ENCODE measurements around the gene CCL1. TPM values are rescaled to one million over a fixed set of nuclear protein-coding genes. Genes with fewer than 3 reads are reported as not detected.

CCL1 gene
- total RNA-seq, 1 donor from 2014 or later: not detected

DNA sequence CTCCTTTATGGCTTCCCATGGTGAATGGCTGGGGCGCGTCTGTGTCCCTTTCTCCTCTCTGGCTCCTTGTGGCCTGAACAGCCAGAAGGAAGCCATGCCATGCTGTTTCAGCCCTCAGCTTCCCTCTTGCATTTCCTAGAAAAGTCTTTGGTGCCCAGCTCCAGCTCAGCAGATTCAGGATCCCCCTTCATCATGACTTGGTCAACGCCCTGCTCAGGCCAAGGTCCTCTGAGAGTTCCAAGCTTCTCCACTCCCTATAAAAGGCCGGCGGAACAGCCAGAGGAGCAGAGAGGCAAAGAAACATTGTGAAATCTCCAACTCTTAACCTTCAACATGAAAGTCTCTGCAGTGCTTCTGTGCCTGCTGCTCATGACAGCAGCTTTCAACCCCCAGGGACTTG, 6.8 kb downstream of the CCL1 start, which contains the start of gene CCL13:
TSS of gene CCL13 (plus strand) at position 287 of the 400 bp plus-strand sequence. CDS start at position 334, 47 bp downstream.
- Mint-ChIP-seq H3K27me3 (ENCODE audit: unreplicated experiment) (peaks cover 6% of the 10 kb centered on the region), H3K27ac (ENCODE audit: unreplicated experiment) (no peak within 1 kb of the TSS), H3K9me3 (ENCODE audit: unreplicated experiment) (peaks cover 5% of the 10 kb centered on the region), H3K4me3 (ENCODE audit: unreplicated experiment) (no peak within 1 kb of the TSS), H3K4me1 (ENCODE audit: low read depth, unreplicated experiment) (no peaks in the 10 kb centered on the region), H3K36me3 (ENCODE audit: unreplicated experiment) (peaks cover 7% of the 10 kb centered on the region)
- DNase-seq: no peak
- TF ChIP-seq, protein P1, sequence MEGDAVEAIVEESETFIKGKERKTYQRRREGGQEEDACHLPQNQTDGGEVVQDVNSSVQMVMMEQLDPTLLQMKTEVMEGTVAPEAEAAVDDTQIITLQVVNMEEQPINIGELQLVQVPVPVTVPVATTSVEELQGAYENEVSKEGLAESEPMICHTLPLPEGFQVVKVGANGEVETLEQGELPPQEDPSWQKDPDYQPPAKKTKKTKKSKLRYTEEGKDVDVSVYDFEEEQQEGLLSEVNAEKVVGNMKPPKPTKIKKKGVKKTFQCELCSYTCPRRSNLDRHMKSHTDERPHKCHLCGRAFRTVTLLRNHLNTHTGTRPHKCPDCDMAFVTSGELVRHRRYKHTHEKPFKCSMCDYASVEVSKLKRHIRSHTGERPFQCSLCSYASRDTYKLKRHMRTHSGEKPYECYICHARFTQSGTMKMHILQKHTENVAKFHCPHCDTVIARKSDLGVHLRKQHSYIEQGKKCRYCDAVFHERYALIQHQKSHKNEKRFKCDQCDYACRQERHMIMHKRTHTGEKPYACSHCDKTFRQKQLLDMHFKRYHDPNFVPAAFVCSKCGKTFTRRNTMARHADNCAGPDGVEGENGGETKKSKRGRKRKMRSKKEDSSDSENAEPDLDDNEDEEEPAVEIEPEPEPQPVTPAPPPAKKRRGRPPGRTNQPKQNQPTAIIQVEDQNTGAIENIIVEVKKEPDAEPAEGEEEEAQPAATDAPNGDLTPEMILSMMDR (IDR thresholded peaks at IDR 0.05; ENCODE audit: partially characterized antibody, unreplicated experiment): no peak

DNA sequence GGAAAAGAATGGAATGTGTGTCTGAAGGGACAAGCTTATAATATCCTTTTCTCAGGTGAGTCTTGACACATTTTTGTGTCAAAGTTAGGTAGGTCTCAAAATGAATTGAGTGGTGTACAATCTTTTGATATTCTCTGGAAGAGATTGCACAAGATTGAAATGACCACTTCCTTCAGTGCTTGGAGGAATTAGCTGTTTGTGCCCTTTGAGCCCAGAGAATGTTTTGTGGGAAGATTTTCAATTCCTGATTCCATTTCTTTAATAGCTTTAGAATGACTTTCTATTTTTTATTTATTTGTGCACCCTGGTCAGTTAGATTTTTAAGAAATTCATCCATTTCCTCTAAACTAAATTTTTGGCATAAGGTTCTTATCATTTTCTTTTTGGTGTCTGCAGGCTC, 8.4 kb downstream of the CCL1 start:
- TF ChIP-seq, protein P1 (IDR thresholded peaks at IDR 0.05; ENCODE audit: partially characterized antibody, unreplicated experiment): no peak
- H3K9me3 Mint-ChIP-seq (ENCODE audit: unreplicated experiment): peaks cover 4% of the 10 kb centered on the region
- no peak for DNase-seq
- no peaks in the 10 kb centered on the region for H3K4me1 Mint-ChIP-seq (ENCODE audit: low read depth, unreplicated experiment)
- H3K27me3 Mint-ChIP-seq (ENCODE audit: unreplicated experiment): peaks cover 6% of the 10 kb centered on the region
- H3K4me3 Mint-ChIP-seq (ENCODE audit: unreplicated experiment): no peak overlapping the region
- peaks cover 7% of the 10 kb centered on the region for H3K36me3 Mint-ChIP-seq (ENCODE audit: unreplicated experiment)
- H3K27ac Mint-ChIP-seq (ENCODE audit: unreplicated experiment): no peak overlapping the region

DNA sequence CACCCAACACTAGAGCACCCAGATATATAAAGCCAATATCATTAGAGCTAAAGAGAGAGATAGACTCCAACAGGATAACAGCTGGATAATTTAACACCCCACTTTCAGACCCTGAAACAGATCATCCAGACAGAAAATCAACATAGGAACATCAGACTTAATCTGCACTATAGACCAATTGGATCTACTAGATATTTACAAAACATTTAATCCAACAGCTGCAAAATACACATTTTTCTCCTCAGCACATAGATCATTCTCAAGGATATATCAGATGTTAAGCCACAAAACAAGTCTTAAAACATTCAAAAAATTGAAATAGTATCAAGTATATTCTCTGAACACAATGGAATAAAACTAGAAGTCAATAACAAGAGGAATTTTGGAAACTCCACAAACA, 10.8 kb downstream of the CCL1 start:
- Mint-ChIP-seq H3K4me3 (ENCODE audit: unreplicated experiment) (no peak overlapping the region), H3K27ac (ENCODE audit: unreplicated experiment) (no peak overlapping the region), H3K4me1 (ENCODE audit: low read depth, unreplicated experiment) (no peaks in the 10 kb centered on the region), H3K27me3 (ENCODE audit: unreplicated experiment) (peaks cover 4% of the 10 kb centered on the region), H3K36me3 (ENCODE audit: unreplicated experiment) (peaks cover 7% of the 10 kb centered on the region), H3K9me3 (ENCODE audit: unreplicated experiment) (peaks cover 4% of the 10 kb centered on the region)
- TF ChIP-seq, protein P1 (IDR thresholded peaks at IDR 0.05; ENCODE audit: partially characterized antibody, unreplicated experiment): no peak
- DNase-seq: no peak

DNA sequence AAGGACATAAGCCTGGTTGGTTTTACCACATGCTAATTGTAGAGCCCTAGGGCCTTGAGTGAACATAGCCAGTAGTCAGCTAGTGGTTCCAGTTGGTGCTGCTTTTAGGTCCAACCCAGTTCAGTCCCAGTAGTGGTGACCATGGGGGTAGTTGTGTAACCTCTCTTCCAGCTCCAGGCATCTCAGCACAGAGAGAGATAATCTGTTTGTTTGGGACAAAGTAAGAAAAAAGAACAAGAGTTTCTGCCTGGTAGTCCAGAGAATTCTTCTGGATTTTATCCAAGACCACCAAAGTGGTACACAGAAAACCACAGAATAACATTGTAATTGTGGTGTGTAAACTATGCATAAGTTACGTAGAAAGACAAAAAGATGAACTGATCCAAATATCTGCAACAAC, 11.9 kb downstream of the CCL1 start:
- Mint-ChIP-seq H3K9me3 (ENCODE audit: unreplicated experiment) (peaks cover 4% of the 10 kb centered on the region), H3K4me1 (ENCODE audit: low read depth, unreplicated experiment) (no peaks in the 10 kb centered on the region), H3K27me3 (ENCODE audit: unreplicated experiment) (peaks cover 2% of the 10 kb centered on the region), H3K27ac (ENCODE audit: unreplicated experiment) (no peak overlapping the region), H3K4me3 (ENCODE audit: unreplicated experiment) (no peak overlapping the region), H3K36me3 (ENCODE audit: unreplicated experiment) (peaks cover 7% of the 10 kb centered on the region)
- TF ChIP-seq, protein P1 (IDR thresholded peaks at IDR 0.05; ENCODE audit: partially characterized antibody, unreplicated experiment): no peak
- DNase-seq: no peak

DNA sequence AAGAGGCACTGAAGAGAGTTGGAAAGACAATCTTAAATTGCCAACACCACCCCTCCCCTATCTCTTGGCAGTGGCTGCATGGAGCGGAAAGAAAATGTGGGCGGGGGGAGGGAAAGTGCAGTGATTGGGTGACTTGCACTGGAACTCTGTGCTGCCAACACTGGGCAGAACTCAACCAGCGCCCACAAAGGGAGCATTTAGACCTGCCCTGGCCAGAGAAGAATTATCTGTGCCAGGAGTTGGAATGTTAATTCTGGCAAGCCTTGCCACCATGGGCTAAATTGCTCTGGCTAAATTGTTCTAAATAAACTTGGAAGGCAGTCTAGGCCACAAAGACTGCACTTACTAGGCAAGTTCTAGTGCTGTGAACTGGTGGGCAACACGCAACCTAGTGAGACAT, 13.3 kb downstream of the CCL1 start:
- Mint-ChIP-seq H3K4me1 (ENCODE audit: low read depth, unreplicated experiment) (no peaks in the 10 kb centered on the region), H3K27me3 (ENCODE audit: unreplicated experiment) (peaks cover 2% of the 10 kb centered on the region), H3K9me3 (ENCODE audit: unreplicated experiment) (peaks cover 2% of the 10 kb centered on the region), H3K27ac (ENCODE audit: unreplicated experiment) (no peak overlapping the region), H3K4me3 (ENCODE audit: unreplicated experiment) (no peak overlapping the region), H3K36me3 (ENCODE audit: unreplicated experiment) (peaks cover 7% of the 10 kb centered on the region)
- no peak for DNase-seq
- TF ChIP-seq, protein P1 (IDR thresholded peaks at IDR 0.05; ENCODE audit: partially characterized antibody, unreplicated experiment): no peak

All from glutamatergic neuron (in vitro differentiated cells).